ENCODE measurements around the gene LRMDA. TPM values are rescaled to one million over a fixed set of nuclear protein-coding genes. Genes with fewer than 3 reads are reported as not detected.
A peak's percentile ranks its signal among the peaks of the same experiment; 100 is the strongest.

The LRMDA gene
- polyA plus RNA-seq, 1 donor (not counting 4 experiments of a cell fraction or from before 2014, with no cell fraction given): not detected

DNA sequence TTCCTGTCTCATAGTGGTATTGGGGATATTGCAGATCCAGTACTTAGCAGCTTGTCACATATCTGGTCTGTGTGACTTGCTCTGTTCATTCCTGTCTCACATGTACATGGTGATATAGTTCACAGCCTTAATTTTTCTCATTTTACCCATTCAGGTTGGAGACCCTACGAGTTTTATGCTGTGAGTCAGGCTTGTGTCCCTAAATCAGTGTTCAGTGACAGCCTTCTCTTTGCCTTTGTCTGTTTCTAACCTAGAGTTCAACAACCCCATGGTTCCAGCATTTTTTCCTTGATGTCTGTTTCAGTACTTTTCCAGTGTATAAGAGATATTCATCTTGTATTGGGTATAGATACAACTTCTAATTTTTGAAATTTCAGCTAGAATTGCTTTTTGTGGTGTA is 1016.2 kb downstream of the LRMDA start:
- DNase-seq (ENCODE audit: low read depth, low spot score): no peak
- H3K4me3 ChIP-seq (ENCODE audit: control insufficient read depth in 2 of 3, extremely low read depth in 1 of 3, insufficient read depth in 2 of 3, low read depth in 1 of 3, low read length in 3 of 3): no peak overlapping the region
- no peaks in the 10 kb centered on the region for H3K27me3 ChIP-seq (ENCODE audit: control insufficient read depth, extremely low read depth, insufficient read depth, low read length)
- H3K9ac ChIP-seq (ENCODE audit: control insufficient read depth, extremely low read depth, insufficient read depth, low read length): no peak overlapping the region
- H3K4me1 ChIP-seq (ENCODE audit: control insufficient read depth, extremely low read depth, insufficient read depth, low read length): no peaks in the 10 kb centered on the region
- H3K9me3 ChIP-seq (ENCODE audit: control insufficient read depth, low read depth, low read length): no peaks in the 10 kb centered on the region
- H3K27ac ChIP-seq (ENCODE audit: control insufficient read depth, insufficient read depth, low read length): no peak overlapping the region
- TF ChIP-seq EZH2 (IDR thresholded peaks at IDR 0.05; ENCODE audit: low read length) (no peak), CTCF (optimal IDR thresholded peaks at IDR 0.05 in 1 of 3, IDR thresholded peaks at IDR 0.05 in 1 of 3, conservative IDR thresholded peaks at IDR 0.05 in 1 of 3; ENCODE audit: extremely low read depth in 1 of 3, insufficient read depth in 2 of 3, low read length in 3 of 3) (no peak)
- no peak overlapping the region for H2AFZ ChIP-seq (ENCODE audit: control insufficient read depth, low read length)
- no peaks in the 10 kb centered on the region for H4K20me1 ChIP-seq (ENCODE audit: control insufficient read depth, extremely low read depth, insufficient read depth, low read length)
- H3K4me2 ChIP-seq (ENCODE audit: control insufficient read depth, extremely low read depth, insufficient read depth, low read depth, low read length): no peak overlapping the region
- H3K79me2 ChIP-seq (ENCODE audit: control insufficient read depth, insufficient read depth, low read length): no peaks in the 10 kb centered on the region
- FAIRE-seq: peak; percentile 13
- dilution Hi-C loops (cut with MboI; ENCODE audit: extremely low pct_ligation_motif_present, low sequenced_read_pairs): no loop called here
- H3K9me1 ChIP-seq (ENCODE audit: control insufficient read depth, extremely low read depth, insufficient read depth, low read length): no peaks in the 10 kb centered on the region
- no peaks in the 10 kb centered on the region for H3K36me3 ChIP-seq (ENCODE audit: control insufficient read depth in 2 of 2, extremely low read depth in 1 of 2, insufficient read depth in 2 of 2, low read length in 2 of 2)

DNA sequence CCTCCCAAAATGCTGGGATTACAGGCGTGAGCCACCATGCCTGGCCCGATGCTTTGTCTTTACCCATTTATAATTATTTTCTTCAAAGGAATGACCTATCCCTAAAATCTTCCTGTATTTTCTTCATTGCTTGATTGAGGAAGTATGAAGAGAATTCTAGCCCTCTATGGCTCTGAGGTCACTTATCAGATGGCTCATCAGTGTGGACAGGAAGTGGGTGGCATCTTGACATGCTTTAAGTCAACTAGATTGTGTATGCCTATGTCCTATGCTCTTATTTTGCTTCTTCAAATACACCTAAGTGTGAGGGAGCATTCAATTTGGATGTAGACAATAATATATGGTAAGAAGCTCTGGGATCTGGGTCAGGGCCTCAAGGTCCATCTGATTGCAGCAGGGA is 1020.5 kb downstream of the LRMDA start:
- TF ChIP-seq CTCF (optimal IDR thresholded peaks at IDR 0.05 in 1 of 3, IDR thresholded peaks at IDR 0.05 in 1 of 3, conservative IDR thresholded peaks at IDR 0.05 in 1 of 3; ENCODE audit: extremely low read depth in 1 of 3, insufficient read depth in 2 of 3, low read length in 3 of 3) (no peak), EZH2 (IDR thresholded peaks at IDR 0.05; ENCODE audit: low read length) (no peak)
- no peaks in the 10 kb centered on the region for H3K4me1 ChIP-seq (ENCODE audit: control insufficient read depth, extremely low read depth, insufficient read depth, low read length)
- no peak overlapping the region for H3K4me3 ChIP-seq (ENCODE audit: control insufficient read depth in 2 of 3, extremely low read depth in 1 of 3, insufficient read depth in 2 of 3, low read depth in 1 of 3, low read length in 3 of 3)
- FAIRE-seq: no peak
- no peaks in the 10 kb centered on the region for H3K27me3 ChIP-seq (ENCODE audit: control insufficient read depth, extremely low read depth, insufficient read depth, low read length)
- H3K27ac ChIP-seq (ENCODE audit: control insufficient read depth, insufficient read depth, low read length): no peak overlapping the region
- H2AFZ ChIP-seq (ENCODE audit: control insufficient read depth, low read length): no peak overlapping the region
- H3K9me1 ChIP-seq (ENCODE audit: control insufficient read depth, extremely low read depth, insufficient read depth, low read length): no peaks in the 10 kb centered on the region
- no peak for DNase-seq (ENCODE audit: low read depth, low spot score)
- H4K20me1 ChIP-seq (ENCODE audit: control insufficient read depth, extremely low read depth, insufficient read depth, low read length): no peaks in the 10 kb centered on the region
- no peaks in the 10 kb centered on the region for H3K9me3 ChIP-seq (ENCODE audit: control insufficient read depth, low read depth, low read length)
- H3K9ac ChIP-seq (ENCODE audit: control insufficient read depth, extremely low read depth, insufficient read depth, low read length): no peak overlapping the region
- no peaks in the 10 kb centered on the region for H3K36me3 ChIP-seq (ENCODE audit: control insufficient read depth in 2 of 2, extremely low read depth in 1 of 2, insufficient read depth in 2 of 2, low read length in 2 of 2)
- H3K4me2 ChIP-seq (ENCODE audit: control insufficient read depth, extremely low read depth, insufficient read depth, low read depth, low read length): no peak overlapping the region
- no peaks in the 10 kb centered on the region for H3K79me2 ChIP-seq (ENCODE audit: control insufficient read depth, insufficient read depth, low read length)
- dilution Hi-C loops (cut with MboI; ENCODE audit: extremely low pct_ligation_motif_present, low sequenced_read_pairs): no loop called here

Measured in keratinocyte (primary cell).